Activated naive CD8-positive, alpha-beta T cell treated with anti-CD3 and anti-CD28 coated beads, Interleukin-2, amount 10 ng/mL, durations not matched to agents 7 days and 5 days (primary cell): ENCODE data around the gene MDN1. TPM values are rescaled to one million over a fixed set of nuclear protein-coding genes. Genes with fewer than 3 reads are reported as not detected.

Experiments used
- ATAC-seq: fragments of 150-1000 bp; cut with Tn5 transposase; one replicate; pipeline ENCODE4 v1.10.0; 2021; ENCODE audit warnings: low read depth, moderate library complexity
- POLR2A ChIA-PET: fragments of 350-600 bp; sonication (Branson Sonifier 250); formaldehyde crosslinking; loops from one replicate; lab custom pipeline; 2021; ENCODE audit warnings: antibody characterized with exemption; lab: Charles Lee
- DNase-seq: peaks from one replicate; pipeline ENCODE4 v3.0.0; 2021
- H3K27ac Mint-ChIP-seq: one replicate; pipeline ENCODE4 v1.8.0; 2022; ENCODE audit warnings: mild to moderate bottlenecking, mixed read lengths
- H3K27me3 Mint-ChIP-seq: one replicate; pipeline ENCODE4 v1.8.0; 2022; ENCODE audit warnings: mild to moderate bottlenecking, moderate library complexity, mixed read lengths
- H3K36me3 Mint-ChIP-seq: one replicate; pipeline ENCODE4 v1.8.0; 2021; ENCODE audit warnings: mild to moderate bottlenecking, mixed read lengths
- H3K4me1 Mint-ChIP-seq: one replicate; pipeline ENCODE4 v1.8.0; 2021; ENCODE audit warnings: mixed read lengths
- H3K4me3 Mint-ChIP-seq: one replicate; pipeline ENCODE4 v1.8.0; 2022; ENCODE audit warnings: mild to moderate bottlenecking, moderate library complexity, mixed read lengths
- H3K9me3 Mint-ChIP-seq: one replicate; pipeline ENCODE4 v1.8.0; 2021; ENCODE audit warnings: mixed read lengths
- total RNA-seq, 2 experiments: library from RNA; stranded (reverse); gene quantifications; one replicate each; pipeline ENCODE4 v1.2.3, GENCODE V29; 2021

The MDN1 gene
- total RNA-seq, 2 experiments from 2014 or later: 57.7 to 58.2 TPM

DNA sequence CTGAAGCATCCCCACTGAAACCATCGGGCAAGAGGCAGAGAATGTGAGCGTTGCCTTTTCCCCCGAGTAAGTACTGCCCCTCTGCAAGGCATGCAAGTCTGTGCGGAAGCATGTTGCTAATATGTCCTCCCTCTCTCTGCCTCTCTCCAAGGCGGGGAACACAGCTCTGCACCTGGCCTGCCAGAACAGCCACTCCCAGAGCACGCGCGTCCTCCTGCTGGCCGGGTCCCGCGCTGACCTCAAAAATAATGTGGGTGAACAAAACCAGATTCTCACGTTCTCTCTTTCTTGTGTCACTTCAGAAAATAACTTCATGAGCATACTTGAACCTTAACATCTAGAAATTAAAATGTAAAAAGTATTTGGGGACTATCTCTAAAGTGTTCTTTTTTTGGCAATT lies 207.5 kb downstream of the MDN1 start:
- POLR2A ChIA-PET: no interaction called here
- ATAC-seq (no peak), DNase-seq (no peak)
- no peak overlapping the region for H3K27ac Mint-ChIP-seq
- no peaks in the 10 kb centered on the region for H3K27me3 Mint-ChIP-seq
- H3K4me3 Mint-ChIP-seq: no peak overlapping the region
- no peaks in the 10 kb centered on the region for H3K9me3 Mint-ChIP-seq
- H3K4me1 Mint-ChIP-seq: peaks cover 21% of the 10 kb centered on the region
- H3K36me3 Mint-ChIP-seq: peaks cover 2% of the 10 kb centered on the region

DNA sequence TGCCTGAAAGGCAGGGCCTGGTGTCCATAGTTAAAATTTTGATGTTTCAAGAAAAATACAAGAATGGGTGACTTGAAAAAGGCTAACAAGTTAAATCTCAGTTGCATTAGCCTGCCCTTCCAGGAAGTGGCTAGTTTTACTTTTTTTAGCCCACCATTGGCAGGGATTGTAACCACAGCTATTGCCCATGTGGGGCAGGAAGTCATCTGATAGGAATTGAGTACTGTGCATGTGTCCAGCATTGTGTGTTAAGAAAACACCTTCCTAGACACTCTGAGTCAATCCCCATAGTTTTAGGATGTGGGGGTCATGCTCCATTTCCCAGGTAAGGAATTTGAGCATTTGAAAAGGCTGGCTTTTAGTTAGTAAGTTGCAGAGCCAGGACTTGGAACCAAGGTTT lies 207.9 kb downstream of the MDN1 start:
- Mint-ChIP-seq H3K4me3 (peak overlapping the region; percentile 10), H3K9me3 (no peaks in the 10 kb centered on the region), H3K27ac (peak overlapping the region; percentile 24), H3K36me3 (peaks cover 2% of the 10 kb centered on the region), H3K4me1 (peaks cover 19% of the 10 kb centered on the region), H3K27me3 (no peaks in the 10 kb centered on the region)
- DNase-seq (no peak), ATAC-seq (peak; percentile 43)
- POLR2A ChIA-PET: no interaction called here

DNA sequence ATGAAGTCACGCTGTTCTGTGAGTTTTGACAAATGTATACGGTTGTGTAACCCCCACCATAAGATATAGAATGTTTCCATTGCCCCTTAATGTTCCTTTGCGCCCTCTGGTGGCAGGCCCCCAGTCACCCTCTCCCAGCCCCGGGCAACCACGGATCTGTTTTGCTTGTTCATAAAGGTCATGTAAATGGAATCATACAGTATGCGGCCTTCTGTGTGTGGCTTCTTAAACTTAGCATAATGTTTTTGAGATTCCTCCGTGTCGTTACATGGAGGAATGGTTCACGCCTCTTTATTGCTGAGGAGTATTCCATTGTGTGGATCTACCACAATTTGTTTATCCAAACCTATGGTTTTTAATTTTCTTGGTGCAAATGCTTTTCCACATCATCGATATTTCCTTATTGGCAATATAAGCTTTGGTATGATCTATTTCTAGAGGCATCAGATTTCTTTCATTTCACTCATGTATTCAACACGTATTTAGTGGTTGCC lies 209.4 kb downstream of the MDN1 start:
- DNase-seq: peak; percentile 78
- POLR2A ChIA-PET: no interaction called here
- H3K9me3 Mint-ChIP-seq: no peaks in the 10 kb centered on the region
- peak; percentile 85 for ATAC-seq
- H3K27ac Mint-ChIP-seq: no peak overlapping the region
- peaks cover 2% of the 10 kb centered on the region for H3K36me3 Mint-ChIP-seq
- no peak overlapping the region for H3K4me3 Mint-ChIP-seq
- no peaks in the 10 kb centered on the region for H3K27me3 Mint-ChIP-seq
- H3K4me1 Mint-ChIP-seq: peaks cover 19% of the 10 kb centered on the region

DNA sequence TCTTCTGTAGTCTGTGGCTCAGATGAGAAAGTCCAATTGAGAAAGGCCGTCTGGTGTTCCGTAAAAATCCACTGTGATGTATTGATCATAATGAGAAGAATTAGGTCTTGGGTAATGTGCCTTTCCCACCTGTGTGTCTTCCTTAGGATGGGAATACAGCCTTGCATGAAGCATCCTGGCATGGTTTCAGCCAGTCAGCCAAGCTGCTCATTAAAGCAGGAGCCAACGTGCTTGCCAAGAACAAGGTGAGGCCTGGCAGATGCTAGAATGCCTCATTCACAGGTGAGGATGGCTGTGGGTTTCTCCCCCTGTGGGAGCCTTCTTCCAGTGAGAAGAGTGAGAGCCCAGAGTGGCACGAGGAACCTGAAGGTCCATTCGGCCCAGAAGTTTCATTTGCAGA lies 213.7 kb downstream of the MDN1 start:
- POLR2A ChIA-PET: no interaction called here
- no peak for ATAC-seq
- no peak for DNase-seq
- peaks cover 2% of the 10 kb centered on the region for H3K36me3 Mint-ChIP-seq
- peaks cover 11% of the 10 kb centered on the region for H3K4me1 Mint-ChIP-seq
- H3K27ac Mint-ChIP-seq: no peak overlapping the region
- no peak overlapping the region for H3K4me3 Mint-ChIP-seq
- H3K27me3 Mint-ChIP-seq: no peaks in the 10 kb centered on the region
- no peaks in the 10 kb centered on the region for H3K9me3 Mint-ChIP-seq

DNA sequence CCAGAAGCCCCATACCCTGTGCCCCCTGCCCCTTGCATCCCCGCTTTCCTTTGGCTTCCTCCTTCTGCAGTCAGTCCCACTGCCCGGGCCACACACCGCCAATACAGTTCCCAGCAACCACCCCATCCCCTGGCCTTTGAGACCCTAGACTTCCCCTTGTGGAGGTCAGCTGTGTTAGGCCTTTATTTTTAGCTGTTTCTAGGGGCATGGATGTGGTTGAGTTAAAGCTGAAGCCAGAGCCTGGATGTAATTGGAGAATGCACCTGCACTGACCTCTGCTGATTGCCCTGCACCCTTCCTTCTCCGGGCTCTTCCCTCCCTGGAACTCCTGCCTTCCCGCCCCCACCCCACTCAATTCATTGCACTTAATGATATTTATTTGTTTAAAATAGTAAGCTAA lies 214.9 kb downstream of the MDN1 start:
- Mint-ChIP-seq H3K36me3 (no peaks in the 10 kb centered on the region), H3K27me3 (no peaks in the 10 kb centered on the region), H3K4me3 (no peak overlapping the region), H3K4me1 (peaks cover 6% of the 10 kb centered on the region), H3K27ac (no peak overlapping the region), H3K9me3 (no peaks in the 10 kb centered on the region)
- POLR2A ChIA-PET: interaction anchor here (0.6 kb wide), 1 partner anchor 165 kb away, joined by 3 read pairs; no protein-coding TSS in a partner anchor
- ATAC-seq: no peak
- DNase-seq: no peak

DNA sequence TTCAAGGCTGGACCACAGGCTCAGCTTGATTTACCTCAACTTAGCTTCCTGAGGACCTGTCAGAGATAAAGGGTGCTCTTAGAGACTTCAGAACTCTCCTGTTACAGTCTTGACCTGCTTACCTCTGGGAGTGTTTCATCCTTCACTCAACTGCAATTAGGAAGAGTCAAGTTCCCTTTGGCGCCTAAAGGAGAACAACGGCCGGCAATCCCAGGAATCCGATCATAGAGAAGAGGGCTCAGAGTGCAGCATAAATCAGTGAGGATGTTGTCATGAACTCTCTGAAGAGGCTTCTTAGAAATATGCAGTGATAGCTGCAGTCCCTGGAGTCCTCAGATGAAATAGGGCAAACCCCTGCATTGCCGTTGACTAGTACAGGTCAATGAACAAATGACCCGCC lies 217.4 kb downstream of the MDN1 start:
- no peak for DNase-seq
- Mint-ChIP-seq H3K4me3 (no peak overlapping the region), H3K4me1 (peaks cover 26% of the 10 kb centered on the region), H3K27me3 (no peaks in the 10 kb centered on the region), H3K27ac (no peak overlapping the region), H3K36me3 (peaks cover 7% of the 10 kb centered on the region), H3K9me3 (peaks cover 2% of the 10 kb centered on the region)
- POLR2A ChIA-PET: no interaction called here
- no peak for ATAC-seq

DNA sequence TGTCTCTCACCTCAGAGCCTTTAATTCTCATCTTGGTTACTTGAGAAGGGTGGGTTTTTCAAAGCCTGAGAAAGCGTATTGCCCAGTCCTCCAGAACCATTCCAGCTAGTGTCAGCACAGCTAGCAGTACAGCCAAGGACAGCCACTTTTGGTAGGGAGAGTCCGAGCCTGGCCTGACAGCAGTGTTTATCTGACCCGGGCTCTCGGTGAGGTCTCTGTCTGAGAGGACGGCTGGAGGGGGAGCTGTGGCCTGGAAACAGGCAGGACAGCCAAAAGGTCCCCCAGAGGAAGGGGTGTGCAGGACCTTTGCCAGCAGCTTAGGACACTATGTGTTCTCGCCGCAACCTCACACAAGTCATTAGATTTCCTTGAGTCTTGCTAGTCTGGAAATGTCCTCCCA lies 219.9 kb downstream of the MDN1 start:
- peaks cover 24% of the 10 kb centered on the region for H3K36me3 Mint-ChIP-seq
- peaks cover 2% of the 10 kb centered on the region for H3K9me3 Mint-ChIP-seq
- POLR2A ChIA-PET: no interaction called here
- DNase-seq: no peak
- H3K27ac Mint-ChIP-seq: no peak overlapping the region
- no peaks in the 10 kb centered on the region for H3K27me3 Mint-ChIP-seq
- no peak for ATAC-seq
- no peak overlapping the region for H3K4me3 Mint-ChIP-seq
- H3K4me1 Mint-ChIP-seq: peaks cover 43% of the 10 kb centered on the region

DNA sequence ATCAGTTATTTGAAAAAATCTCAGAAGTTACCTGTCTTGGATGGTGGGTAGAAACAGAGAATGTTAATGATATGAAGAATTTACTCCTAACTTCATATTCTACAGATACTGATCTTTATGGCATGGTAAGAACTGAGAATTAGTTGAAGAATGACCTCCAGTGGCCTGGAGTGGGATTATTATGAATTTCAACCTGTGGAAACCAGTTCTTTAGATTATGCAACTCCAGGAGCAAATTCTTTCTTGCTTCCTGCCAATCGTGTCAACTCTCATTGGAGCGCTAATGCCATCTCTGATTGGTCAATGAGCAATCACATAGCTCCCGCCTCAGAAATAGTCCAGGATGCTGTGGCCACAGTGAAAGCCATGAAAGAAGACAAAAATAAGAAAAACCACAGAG lies 221.6 kb downstream of the MDN1 start:
- Mint-ChIP-seq H3K9me3 (peaks cover 2% of the 10 kb centered on the region), H3K4me1 (peaks cover 45% of the 10 kb centered on the region), H3K27me3 (no peaks in the 10 kb centered on the region), H3K27ac (peak overlapping the region; percentile 87), H3K36me3 (peaks cover 25% of the 10 kb centered on the region), H3K4me3 (peak overlapping the region; percentile 68)
- POLR2A ChIA-PET: interaction anchor here (1.5 kb wide), 1 partner anchor 40 kb away, joined by 8 read pairs; the partner anchor contains the start of gene LYRM2
- peak; percentile 32 for ATAC-seq
- no peak for DNase-seq

DNA sequence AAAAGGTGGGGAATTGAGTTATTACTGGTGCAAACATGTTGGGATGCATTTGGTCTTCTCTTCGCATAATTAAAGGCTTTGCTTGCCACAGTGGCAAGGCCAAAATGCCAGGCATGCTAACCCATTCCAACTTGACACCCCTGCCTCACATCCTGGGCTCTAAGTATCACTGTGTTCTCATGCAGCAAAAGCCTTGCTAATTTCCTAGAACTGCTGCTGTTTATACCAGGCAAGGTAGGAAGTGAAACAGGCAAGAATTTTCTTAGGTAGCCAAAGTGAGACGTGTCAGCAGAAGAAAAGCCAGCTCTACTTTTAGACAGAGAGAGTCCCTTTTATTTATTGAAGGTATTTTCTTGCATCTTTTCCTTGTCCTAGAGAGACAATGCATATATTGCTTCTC lies 222.2 kb downstream of the MDN1 start:
- no peak for DNase-seq
- POLR2A ChIA-PET: interaction anchor here (0.5 kb wide), 1 partner anchor 343 kb away, joined by 3 read pairs; no protein-coding TSS in a partner anchor
- Mint-ChIP-seq H3K4me1 (peaks cover 45% of the 10 kb centered on the region), H3K27ac (peak overlapping the region; percentile 87), H3K4me3 (peak overlapping the region; percentile 59), H3K27me3 (no peaks in the 10 kb centered on the region), H3K9me3 (peaks cover 2% of the 10 kb centered on the region), H3K36me3 (peaks cover 25% of the 10 kb centered on the region)
- ATAC-seq: peak; percentile 31

DNA sequence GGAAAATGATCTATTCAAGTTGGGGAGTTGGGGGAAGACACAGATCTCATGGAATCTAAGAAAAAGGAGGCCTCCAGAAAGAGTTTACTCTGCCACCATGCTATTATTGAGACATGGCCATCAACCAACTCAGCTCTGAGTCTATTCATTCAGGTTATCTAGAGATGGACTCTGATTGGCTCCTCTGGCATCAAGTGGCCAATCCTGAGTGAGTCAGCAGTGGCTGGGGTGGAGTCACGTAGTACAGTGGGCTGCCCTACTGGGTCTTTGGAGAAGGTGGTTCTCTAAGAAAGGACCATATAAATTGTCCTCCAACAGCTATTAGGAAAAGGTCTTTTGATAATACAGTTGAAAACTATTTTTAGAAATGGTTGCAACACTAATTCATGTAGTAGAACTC lies 223.1 kb downstream of the MDN1 start:
- H3K36me3 Mint-ChIP-seq: peaks cover 25% of the 10 kb centered on the region
- H3K4me1 Mint-ChIP-seq: peaks cover 41% of the 10 kb centered on the region
- POLR2A ChIA-PET: no interaction called here
- peak; percentile 62 for ATAC-seq
- peaks cover 3% of the 10 kb centered on the region for H3K27me3 Mint-ChIP-seq
- H3K9me3 Mint-ChIP-seq: peaks cover 2% of the 10 kb centered on the region
- H3K4me3 Mint-ChIP-seq: peak overlapping the region; percentile 53
- no peak for DNase-seq
- peak overlapping the region; percentile 93 for H3K27ac Mint-ChIP-seq

DNA sequence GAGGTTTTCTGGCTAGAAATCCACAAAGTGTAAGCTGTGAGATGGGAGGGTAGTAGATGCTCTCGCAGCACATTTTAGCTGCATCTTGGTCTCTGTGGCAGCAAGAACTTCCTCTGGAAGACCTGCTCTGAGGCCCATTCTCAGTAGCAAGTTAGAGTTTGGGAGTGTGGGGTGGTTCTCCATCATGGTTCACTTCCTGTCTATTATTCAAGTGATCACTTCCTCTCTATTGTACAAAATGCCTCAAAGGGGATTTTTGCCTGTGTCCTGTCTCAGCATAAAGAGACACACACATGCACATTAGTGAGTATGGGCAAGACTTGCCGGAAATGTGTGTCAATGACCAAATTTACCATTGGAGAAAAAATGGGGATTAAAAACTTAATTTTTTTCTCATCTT lies 223.5 kb downstream of the MDN1 start:
- Mint-ChIP-seq H3K27me3 (peaks cover 3% of the 10 kb centered on the region), H3K4me3 (peak overlapping the region; percentile 53), H3K27ac (peak overlapping the region; percentile 93), H3K9me3 (peaks cover 2% of the 10 kb centered on the region), H3K36me3 (peaks cover 25% of the 10 kb centered on the region), H3K4me1 (peaks cover 41% of the 10 kb centered on the region)
- POLR2A ChIA-PET: no interaction called here
- ATAC-seq: peak; percentile 81
- DNase-seq: no peak

Other genes starting within 250 kb of the MDN1 start
- gene LYRM2, start 181.0 kb downstream of the MDN1 start, total RNA-seq: 10 to 100 TPM; 32.0 to 36.8 TPM
- gene CASP8AP2, start 10.1 kb upstream of the MDN1 start, total RNA-seq: 10 to 100 TPM; 49.1 TPM
- not detected for gene GJA10, start 74.7 kb upstream of the MDN1 start, total RNA-seq